Hepatocyte (in vitro differentiated cells): ENCODE data around the gene RBL2. TPM values are rescaled to one million over a fixed set of nuclear protein-coding genes. Genes with fewer than 3 reads are reported as not detected.
A peak's percentile ranks its signal among the peaks of the same experiment; 100 is the strongest.
"Not testable (repeated sequence)": the region's sequence is repeated elsewhere in the genome, so short reads cannot be mapped to it uniquely, and the experiment has no call there.

Experiments used
- DNase-seq: peaks from one replicate; pipeline ENCODE4 v3.0.0-alpha.2; 2016; ENCODE audit warnings: low spot score
- H2AFZ ChIP-seq: fragments of 200-600 bp; sonication (generic); 2 replicates; pipeline ENCODE4 v1.6.0; 2016; ENCODE audit warnings: antibody characterized with exemption, mild to moderate bottlenecking
- H3K27ac ChIP-seq: fragments of 200-600 bp; sonication (generic); 2 replicates; pipeline ENCODE4 v1.5.1; 2016; ENCODE audit warnings: mild to moderate bottlenecking
- H3K27me3 ChIP-seq: fragments of 200-600 bp; sonication (generic); 2 replicates; pipeline ENCODE4 v1.6.1; 2016
- H3K36me3 ChIP-seq: fragments of 200-600 bp; sonication (generic); replicated peaks from 2 replicates; pipeline ENCODE4 v1.5.1; 2016; ENCODE audit warnings: low read depth; ENCODE audit not compliant: insufficient read depth
- H3K4me1 ChIP-seq: fragments of 200-600 bp; sonication (generic); 2 replicates; pipeline ENCODE4 v1.5.1; 2016; ENCODE audit warnings: mild to moderate bottlenecking, moderate library complexity; ENCODE audit not compliant: insufficient read depth
- H3K4me2 ChIP-seq: fragments of 200-600 bp; sonication (generic); 2 replicates; pipeline ENCODE4 v1.6.0; 2016
- H3K4me3 ChIP-seq: fragments of 200-600 bp; sonication (generic); 2 replicates; pipeline ENCODE4 v1.5.1; 2016; ENCODE audit warnings: mild to moderate bottlenecking
- H3K79me2 ChIP-seq: fragments of 200-600 bp; sonication (generic); 2 replicates; pipeline ENCODE4 v1.6.0; 2017; ENCODE audit warnings: mild to moderate bottlenecking
- H3K9me2 ChIP-seq: fragments of 200-600 bp; sonication (generic); replicated peaks from 2 replicates; pipeline ENCODE4 v1.6.0; 2017; ENCODE audit warnings: mild to moderate bottlenecking; ENCODE audit not compliant: insufficient read depth
- H3K9me3 ChIP-seq: fragments of 200-600 bp; sonication (generic); 2 replicates; pipeline ENCODE4 v1.5.1; 2016; ENCODE audit warnings: low read depth, mild to moderate bottlenecking
- H4K20me1 ChIP-seq: fragments of 200-600 bp; sonication (generic); 2 replicates; pipeline ENCODE4 v1.6.0; 2016; ENCODE audit warnings: mild to moderate bottlenecking; ENCODE audit not compliant: insufficient read depth, poor library complexity, severe bottlenecking
- EZH2 ChIP-seq: fragments of 200-600 bp; sonication (generic); IDR thresholded peaks from 2 replicates; pipeline ENCODE4 v1.6.1; 2016; ENCODE audit warnings: antibody characterized with exemption, mild to moderate bottlenecking, borderline replicate concordance
- EZH2phosphoT487 ChIP-seq: fragments of 200-600 bp; sonication (generic); IDR thresholded peaks from one replicate; pipeline ENCODE4 v1.6.1; 2018; ENCODE audit warnings: antibody characterized with exemption, mild to moderate bottlenecking, low read depth, moderate library complexity; ENCODE audit not compliant: unreplicated experiment, severe bottlenecking
- WGBS: methylation state at CpG from one replicate; pipeline ENCODE4 v1.1.6; 2016; ENCODE audit warnings: low lambda C conversion rate; ENCODE audit errors: missing lambda C conversion rate; 5-methylcytosine and 5-hydroxymethylcytosine counted together
- polyA plus RNA-seq: library from polyadenylated mRNA; unstranded; fragments of >200 nt; fragmentation: Nextera tagmentation; extraction: Ambion mirVana; gene quantifications from 2 replicates; pipeline ENCODE4 v1.2.1, GENCODE V29; 2016
- total RNA-seq: library from RNA; depleted of rRNA; stranded (reverse); fragments of >200 nt; gene quantifications from 2 replicates; pipeline ENCODE4 v1.2.3, GENCODE V29; 2014
- TF ChIP-seq, protein P1 (sequence below): fragments of 200-600 bp; sonication (generic); IDR thresholded peaks from 2 replicates; pipeline ENCODE4 v1.5.1; 2016; ENCODE audit warnings: antibody characterized with exemption, mild to moderate bottlenecking; ENCODE audit not compliant: poor library complexity

RBL2 gene, protein sequence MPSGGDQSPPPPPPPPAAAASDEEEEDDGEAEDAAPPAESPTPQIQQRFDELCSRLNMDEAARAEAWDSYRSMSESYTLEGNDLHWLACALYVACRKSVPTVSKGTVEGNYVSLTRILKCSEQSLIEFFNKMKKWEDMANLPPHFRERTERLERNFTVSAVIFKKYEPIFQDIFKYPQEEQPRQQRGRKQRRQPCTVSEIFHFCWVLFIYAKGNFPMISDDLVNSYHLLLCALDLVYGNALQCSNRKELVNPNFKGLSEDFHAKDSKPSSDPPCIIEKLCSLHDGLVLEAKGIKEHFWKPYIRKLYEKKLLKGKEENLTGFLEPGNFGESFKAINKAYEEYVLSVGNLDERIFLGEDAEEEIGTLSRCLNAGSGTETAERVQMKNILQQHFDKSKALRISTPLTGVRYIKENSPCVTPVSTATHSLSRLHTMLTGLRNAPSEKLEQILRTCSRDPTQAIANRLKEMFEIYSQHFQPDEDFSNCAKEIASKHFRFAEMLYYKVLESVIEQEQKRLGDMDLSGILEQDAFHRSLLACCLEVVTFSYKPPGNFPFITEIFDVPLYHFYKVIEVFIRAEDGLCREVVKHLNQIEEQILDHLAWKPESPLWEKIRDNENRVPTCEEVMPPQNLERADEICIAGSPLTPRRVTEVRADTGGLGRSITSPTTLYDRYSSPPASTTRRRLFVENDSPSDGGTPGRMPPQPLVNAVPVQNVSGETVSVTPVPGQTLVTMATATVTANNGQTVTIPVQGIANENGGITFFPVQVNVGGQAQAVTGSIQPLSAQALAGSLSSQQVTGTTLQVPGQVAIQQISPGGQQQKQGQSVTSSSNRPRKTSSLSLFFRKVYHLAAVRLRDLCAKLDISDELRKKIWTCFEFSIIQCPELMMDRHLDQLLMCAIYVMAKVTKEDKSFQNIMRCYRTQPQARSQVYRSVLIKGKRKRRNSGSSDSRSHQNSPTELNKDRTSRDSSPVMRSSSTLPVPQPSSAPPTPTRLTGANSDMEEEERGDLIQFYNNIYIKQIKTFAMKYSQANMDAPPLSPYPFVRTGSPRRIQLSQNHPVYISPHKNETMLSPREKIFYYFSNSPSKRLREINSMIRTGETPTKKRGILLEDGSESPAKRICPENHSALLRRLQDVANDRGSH
- total RNA-seq (47.5 and 48.8 TPM in 2 replicates), polyA plus RNA-seq (17.3 and 26.0 TPM in 2 replicates)

DNA sequence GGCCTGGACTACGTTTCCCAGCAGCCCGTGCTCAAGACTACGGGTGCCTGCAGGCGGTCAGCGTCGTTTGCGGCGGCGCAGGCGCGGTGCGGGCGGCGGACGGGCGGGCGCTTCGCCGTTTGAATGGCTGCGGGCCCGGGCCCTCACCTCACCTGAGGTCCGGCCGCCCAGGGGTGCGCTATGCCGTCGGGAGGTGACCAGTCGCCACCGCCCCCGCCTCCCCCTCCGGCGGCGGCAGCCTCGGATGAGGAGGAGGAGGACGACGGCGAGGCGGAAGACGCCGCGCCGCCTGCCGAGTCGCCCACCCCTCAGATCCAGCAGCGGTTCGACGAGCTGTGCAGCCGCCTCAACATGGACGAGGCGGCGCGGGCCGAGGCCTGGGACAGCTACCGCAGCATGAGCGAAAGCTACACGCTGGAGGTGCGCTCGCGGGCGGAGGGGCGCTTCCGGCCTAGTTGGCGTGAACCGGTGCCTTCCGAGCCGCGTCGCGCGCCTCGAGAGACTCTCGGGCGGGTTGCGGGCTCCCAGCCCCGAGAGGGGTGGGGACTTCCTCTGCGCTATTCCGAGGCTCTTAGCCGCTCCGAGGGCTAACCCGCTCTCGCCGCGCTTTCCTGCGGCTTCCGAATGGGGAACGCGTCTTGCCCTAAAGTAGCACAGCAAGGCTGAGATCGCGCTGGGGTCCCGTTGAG, at the start of gene RBL2:
RBL2 (plus strand) TSS at position 95 of the 689 bp plus-strand sequence; CDS start at position 181, 86 bp downstream.
- Histone ChIP-seq H2AFZ (peak within 1 kb of the TSS; percentile 88), H3K79me2 (peaks cover 41% of the 10 kb centered on the region), H3K9me3 (no peaks in the 10 kb centered on the region), H3K36me3 (no peaks in the 10 kb centered on the region), H3K4me3 (peak within 1 kb of the TSS; percentile 25), H3K9me2 (no peaks in the 10 kb centered on the region), H3K27me3 (no peaks in the 10 kb centered on the region), H3K4me1 (no peaks in the 10 kb centered on the region), H3K4me2 (peak within 1 kb of the TSS; percentile 76), H4K20me1 (no peaks in the 10 kb centered on the region), H3K27ac (peak within 1 kb of the TSS; percentile 98)
- DNase-seq = peak; percentile 92
- TF ChIP-seq EZH2 (no peak), EZH2phosphoT487 (no peak)
- TF ChIP-seq, protein P1, sequence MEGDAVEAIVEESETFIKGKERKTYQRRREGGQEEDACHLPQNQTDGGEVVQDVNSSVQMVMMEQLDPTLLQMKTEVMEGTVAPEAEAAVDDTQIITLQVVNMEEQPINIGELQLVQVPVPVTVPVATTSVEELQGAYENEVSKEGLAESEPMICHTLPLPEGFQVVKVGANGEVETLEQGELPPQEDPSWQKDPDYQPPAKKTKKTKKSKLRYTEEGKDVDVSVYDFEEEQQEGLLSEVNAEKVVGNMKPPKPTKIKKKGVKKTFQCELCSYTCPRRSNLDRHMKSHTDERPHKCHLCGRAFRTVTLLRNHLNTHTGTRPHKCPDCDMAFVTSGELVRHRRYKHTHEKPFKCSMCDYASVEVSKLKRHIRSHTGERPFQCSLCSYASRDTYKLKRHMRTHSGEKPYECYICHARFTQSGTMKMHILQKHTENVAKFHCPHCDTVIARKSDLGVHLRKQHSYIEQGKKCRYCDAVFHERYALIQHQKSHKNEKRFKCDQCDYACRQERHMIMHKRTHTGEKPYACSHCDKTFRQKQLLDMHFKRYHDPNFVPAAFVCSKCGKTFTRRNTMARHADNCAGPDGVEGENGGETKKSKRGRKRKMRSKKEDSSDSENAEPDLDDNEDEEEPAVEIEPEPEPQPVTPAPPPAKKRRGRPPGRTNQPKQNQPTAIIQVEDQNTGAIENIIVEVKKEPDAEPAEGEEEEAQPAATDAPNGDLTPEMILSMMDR = no peak
- WGBS = under 1% methylated on average over 57 of the region's 89 CpGs

- not testable (repeated sequence) for H3K27me3 ChIP-seq, H3K4me1 ChIP-seq, H3K9me3 ChIP-seq, H4K20me1 ChIP-seq, H3K9me2 ChIP-seq, H3K79me2 ChIP-seq, H3K27ac ChIP-seq, H3K36me3 ChIP-seq, H3K4me2 ChIP-seq, DNase-seq, H2AFZ ChIP-seq, H3K4me3 ChIP-seq
- 90% methylated on average over 8 of the region's 8 CpGs for WGBS
These were observed 49.7 kb upstream of the RBL2 start for GRCh38 chr16:53384610-53385009.

GRCh38 chr16:53404959-53405358, 29.3 kb upstream of the RBL2 start:
- Histone ChIP-seq H3K4me3 (no peak overlapping the region), H3K79me2 (no peaks in the 10 kb centered on the region), H3K27me3 (no peaks in the 10 kb centered on the region), H3K9me2 (no peaks in the 10 kb centered on the region), H3K27ac (no peak overlapping the region), H3K4me2 (no peak overlapping the region), H2AFZ (no peak overlapping the region), H3K9me3 (no peaks in the 10 kb centered on the region), H4K20me1 (no peaks in the 10 kb centered on the region), H3K4me1 (no peaks in the 10 kb centered on the region), H3K36me3 (no peaks in the 10 kb centered on the region)
- 68% methylated on average over 2 of the region's 2 CpGs for WGBS
- no peak for DNase-seq
- TF ChIP-seq EZH2phosphoT487 (no peak), EZH2 (no peak)
- TF ChIP-seq, protein P1 = no peak
